NCI-H2081 treated with DMSO at 0.1 percent for 48 hours (cell line): ENCODE results near the gene MICALL2.

Experiments
- DNase-seq: peaks from one replicate; lab custom pipeline; 2025; lab: John Stamatoyannopoulos, UW

MICALL2 gene

DNA sequence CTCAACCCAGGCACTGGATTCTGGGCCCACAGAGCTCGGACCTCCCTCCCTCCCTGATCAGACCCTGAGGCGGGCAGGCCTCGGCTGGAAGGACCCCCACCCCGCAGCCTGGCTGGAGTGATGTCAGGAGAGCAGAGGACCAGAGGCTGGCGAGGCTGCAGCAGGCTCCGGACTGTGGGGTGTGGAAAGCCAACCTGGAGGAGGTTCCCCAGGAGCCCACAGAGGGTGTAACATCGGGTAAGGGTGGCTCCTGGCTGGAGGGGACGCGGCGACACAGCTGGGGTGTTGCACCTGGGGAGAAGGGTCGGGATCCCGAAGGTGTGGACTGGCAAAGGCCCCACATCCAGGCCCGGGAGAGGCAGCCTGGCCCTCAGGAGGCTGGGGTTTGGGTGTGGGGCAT, 8.9 kb upstream of the MICALL2 start:
- no peak for DNase-seq

DNA sequence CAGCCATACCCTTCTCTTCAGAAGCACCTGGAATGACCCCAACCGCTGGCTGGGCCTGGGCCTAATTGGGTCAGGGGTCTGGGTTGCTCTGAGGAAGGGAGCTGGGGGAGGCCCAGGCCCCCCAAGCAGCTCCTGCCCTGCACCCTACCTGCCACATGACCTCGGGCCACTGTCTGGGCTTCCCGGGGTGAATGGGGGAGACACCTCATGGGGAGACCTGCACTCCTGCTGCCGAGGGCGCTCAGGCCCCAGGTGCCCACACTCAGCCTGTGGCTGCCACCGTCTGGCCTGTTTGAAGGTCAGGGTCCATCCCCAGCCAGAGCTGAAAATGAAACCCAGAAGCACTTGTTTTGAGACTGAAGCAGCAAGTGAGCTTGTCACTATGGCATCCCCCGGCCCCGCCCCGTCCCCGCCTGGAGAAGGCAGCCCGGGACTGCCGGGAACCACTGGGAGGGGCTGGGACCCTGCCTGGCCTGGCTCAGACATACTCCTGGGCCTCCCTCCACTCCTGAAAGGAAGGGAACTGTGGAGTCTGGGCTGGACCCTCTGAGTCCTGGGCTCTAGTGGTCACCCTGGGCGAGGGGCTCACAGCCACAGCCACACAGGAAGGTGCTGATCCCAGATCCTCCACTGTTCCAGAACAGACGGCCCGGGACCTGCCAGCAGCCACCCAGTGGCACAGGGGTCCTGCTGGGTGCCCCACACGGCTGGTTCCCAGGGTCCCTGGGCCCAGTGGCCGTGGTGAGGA, 7.4 kb upstream of the MICALL2 start:
- no peak for DNase-seq

GRCh38 chr7:1464694-1465093, 5.4 kb upstream of the MICALL2 start:
- no peak for DNase-seq

DNA sequence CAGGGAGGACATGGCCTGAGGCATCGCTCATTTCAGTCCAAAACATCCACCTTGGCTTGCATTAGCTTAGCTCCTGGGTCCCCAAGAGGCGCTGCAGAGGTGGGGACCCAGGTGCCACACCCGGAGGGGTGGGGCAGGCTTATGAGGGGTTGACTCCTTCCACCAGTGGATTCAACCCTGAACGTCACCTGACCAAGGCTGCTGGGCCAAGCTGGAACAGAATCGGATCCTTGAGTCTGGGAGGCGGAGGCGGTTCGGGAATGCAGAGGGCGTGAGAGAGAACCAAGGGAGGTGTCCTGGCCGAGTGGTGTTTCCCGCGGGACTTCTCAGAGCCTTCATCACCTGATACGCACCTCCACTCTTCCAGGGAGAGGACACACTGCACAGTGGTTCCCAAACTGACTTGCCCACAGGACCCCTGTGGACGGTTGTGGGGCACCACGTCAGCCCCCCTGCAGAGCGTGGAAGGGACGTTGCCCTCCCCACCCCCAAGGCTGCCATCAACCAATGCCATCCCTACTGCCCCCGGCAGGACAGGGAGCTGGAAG, 4.5 kb upstream of the MICALL2 start:
- DNase-seq, result no peak

DNA sequence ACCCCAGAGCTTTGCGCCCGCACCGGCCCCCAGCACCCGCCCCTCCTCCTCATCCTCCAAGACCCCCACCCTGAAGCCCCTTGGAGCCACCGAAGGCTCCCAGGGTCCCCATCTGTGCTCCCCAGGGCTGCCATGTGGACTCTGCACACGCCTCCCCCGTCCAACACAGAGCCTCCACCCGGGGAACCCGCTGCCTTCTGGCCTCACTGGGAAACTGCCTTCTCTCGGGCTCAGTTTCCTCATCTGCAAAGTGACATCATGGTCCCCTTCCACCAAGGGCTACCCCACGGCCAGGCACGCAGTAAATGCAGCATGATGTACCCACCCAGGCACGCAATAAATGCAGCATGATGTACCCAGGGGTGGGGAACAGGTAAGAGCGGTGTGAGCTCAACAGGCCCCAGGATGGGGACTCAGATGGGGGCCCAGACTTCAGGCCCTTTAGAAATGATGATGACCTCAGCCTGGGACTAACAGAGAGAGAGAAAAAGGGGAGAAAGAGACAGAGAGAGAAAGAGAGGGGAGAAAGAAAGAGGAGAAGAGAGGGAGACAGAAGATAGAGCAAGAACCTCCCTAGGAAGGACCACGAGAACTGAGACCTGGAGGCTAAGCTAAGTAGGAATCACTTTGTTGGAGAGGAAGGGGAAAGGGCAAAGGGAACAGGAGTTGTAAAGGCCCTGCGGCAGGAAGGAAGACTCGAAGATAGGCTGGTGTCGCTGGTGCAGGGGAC, 2.5 kb upstream of the MICALL2 start:
- DNase-seq, result no peak

- no peak for DNase-seq
Observed at GRCh38 chr7:1460821-1461645, 1.8 kb upstream of the MICALL2 start.

GRCh38 chr7:1459920-1460820, 900 bp upstream of the MICALL2 start:
- no peak for DNase-seq

DNA sequence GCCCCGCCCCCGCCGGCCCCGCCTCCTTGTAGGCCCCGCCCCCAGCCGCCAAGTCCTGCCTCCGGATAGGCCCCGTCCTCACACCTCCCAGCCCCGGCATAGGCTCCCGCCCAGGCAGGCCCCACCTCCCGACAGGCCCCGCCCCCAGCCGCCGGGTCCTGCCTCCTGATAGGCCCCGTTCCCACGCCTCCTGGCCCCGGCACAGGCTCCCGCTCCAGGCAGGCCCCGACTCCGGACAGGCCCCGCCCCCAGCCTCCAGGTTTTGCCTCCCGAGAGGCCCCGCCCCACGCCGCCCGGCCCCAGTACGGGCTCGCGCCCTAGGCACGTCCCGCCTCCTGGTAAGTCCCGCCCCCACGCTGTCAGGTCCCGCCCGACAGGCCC, 232 bp upstream of the MICALL2 start:
- DNase-seq, result peak; percentile 84

- no peak for DNase-seq
Observed at GRCh38 chr7:1457949-1458682, 1.2 kb downstream of the MICALL2 start.

DNA sequence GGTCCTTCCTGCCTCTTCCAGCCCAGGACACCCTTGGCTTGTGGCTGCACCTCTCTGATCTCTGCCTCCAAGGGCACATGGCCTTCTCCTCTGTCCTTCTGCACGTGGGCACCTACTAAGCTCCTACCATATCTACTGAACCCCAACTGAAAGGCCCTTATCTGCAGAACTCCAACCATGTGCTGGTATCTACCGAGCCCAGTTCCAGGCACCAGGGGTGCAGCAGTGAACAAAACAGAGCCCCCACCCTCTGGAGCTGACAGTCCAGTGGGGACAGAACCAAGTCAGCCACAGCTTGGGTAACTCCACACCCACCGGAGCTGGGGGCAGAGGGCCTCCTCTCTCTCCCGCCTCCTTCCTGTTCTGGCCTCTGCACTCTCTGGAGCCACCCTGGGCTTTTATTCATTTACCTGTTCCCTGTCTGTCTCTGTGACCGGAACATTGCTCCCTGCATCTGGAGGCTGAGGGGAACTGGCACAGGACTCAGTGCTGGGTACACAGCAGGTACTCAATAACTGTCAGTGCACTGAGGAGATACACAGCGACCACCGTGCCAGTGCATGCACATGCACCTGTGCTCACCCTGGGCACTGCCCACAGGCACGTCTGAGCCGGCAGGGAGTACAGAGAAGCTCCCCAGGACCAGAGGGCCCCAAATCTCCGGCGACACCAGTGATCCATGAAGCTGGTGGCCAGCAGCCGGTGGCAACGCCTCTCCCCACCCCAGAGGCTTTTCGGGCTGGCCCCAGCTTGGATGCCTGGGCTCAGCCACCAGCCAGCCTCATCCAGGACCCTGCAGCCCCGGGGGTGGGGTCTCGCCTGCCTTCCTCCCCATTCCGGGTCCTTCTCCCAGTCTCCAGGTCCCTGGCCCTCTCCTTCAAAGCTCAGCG, 2.0 kb downstream of the MICALL2 start:
- no peak for DNase-seq

DNA sequence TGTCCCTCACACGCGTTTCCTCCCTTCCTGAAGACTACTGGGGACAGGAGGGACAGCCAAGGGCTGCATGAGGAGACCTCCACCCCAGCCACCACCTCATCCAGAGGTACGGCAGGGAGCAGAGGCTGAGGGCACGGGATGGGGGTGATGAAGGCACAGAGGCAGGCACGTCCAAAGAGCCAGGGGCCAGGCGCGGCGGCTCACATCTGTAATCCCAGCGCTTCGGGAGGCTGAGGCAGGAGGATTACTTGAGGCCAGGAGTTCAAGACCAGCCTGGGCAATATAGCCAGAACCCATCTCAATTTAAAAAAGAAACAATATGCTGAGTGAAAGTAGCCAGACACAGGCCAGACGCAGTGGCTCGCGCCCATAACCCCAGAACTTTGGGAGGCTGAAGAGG, 3.3 kb downstream of the MICALL2 start:
- DNase-seq, result no peak

GRCh38 chr7:1455241-1455939, 3.9 kb downstream of the MICALL2 start:
- DNase-seq, result no peak

- no peak for DNase-seq
Observed at GRCh38 chr7:1454542-1454941, 4.7 kb downstream of the MICALL2 start.

DNA sequence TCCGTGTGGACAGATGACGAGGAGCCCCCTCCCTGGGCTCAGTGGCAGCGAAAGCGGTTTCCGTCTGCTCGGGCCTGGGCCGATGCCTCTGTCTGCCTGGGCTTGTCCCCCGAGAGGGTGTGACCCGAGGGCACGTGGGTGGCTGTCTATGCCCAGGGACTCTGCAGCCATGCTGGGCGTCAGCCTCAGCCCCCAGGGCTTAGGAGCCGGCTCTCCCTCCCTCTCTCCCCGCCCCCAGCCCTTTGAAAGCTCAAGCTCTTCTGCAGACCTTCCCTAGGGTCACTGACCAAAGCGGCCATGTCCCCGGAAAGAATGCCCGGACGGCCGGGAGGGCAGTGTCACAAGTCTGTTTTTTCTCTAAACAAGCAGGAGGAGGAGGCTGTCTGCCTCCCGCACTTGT, 7.1 kb downstream of the MICALL2 start:
- DNase-seq, result no peak

DNA sequence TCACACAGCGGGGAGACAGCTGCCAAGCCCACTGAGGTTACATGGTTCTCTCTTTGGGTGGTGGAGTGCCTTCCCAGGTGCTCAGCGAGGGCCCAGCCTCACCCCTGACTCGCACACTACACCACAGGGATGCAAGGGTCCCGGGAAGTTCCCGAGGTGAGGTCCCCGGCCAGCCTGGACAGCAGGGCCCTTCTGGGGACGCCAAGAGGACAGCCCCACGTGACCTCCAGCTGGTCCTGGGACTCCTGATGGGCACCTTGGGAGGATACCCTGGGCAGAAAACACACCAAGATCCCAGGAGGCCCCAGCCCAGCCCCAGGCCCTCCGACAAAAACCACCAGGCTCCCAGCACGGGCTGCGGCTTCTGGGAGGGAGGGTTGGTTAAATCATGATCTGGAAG, 8.3 kb downstream of the MICALL2 start:
- no peak for DNase-seq

DNA sequence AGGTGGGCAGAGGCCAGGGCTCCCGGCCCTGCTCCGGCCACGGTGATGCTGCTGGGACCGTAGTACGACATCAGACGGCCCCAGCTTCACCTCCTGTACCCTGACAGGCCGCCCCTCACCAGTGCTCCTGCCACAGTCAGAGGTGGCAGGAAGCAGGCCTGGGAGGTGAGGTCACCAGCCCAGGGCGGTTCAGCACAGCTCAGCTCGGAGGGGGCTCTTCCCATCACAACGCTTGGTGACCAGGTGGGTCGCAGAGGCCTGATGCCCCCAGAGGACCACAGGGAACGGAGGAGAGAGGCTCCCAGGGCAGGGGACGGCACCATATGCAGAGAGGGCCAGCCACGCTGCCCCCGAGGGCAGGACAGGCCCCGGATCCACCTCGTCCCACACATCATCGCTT, 8.8 kb downstream of the MICALL2 start:
- no peak for DNase-seq

DNA sequence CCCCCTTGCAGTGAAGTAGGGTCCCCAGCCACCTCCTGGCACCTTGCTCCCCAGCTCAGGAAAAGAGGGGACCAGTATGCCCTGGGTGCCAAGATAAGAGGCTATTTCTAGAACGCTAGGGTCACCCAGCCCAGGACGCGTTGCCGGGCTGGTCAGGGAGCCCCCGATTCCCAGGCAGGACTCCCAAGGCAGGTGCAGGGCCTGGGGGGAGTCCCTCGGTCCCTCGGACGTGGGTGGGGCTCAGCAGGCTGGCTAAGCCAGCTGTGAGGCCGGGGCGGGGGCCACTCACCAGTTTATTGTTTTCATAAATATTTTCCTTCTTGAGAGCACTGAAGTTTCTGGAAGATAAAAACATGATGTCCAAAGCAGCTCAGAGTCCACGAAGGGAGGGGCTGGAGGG, 9.3 kb downstream of the MICALL2 start:
- DNase-seq, result no peak

DNA sequence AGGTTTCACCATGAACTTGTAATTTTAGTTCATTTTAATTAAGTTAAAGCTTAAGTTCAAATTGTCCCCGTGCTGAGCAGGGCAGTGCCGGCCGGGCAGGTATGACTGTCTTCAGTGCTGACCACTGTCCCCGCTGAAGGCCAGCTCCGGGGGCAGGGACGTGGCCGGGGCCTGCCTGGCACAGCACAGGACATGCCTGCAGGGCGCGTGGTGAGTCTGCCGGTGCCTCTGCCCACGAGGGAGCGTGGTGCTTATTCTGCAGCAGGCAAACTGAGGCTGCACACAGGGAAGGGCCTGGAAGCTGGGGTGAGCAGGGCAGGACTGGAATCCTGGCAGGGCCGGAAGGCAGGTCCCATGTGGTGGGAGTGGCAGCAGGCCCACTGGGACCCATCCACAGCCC, 9.8 kb downstream of the MICALL2 start:
- no peak for DNase-seq

DNA sequence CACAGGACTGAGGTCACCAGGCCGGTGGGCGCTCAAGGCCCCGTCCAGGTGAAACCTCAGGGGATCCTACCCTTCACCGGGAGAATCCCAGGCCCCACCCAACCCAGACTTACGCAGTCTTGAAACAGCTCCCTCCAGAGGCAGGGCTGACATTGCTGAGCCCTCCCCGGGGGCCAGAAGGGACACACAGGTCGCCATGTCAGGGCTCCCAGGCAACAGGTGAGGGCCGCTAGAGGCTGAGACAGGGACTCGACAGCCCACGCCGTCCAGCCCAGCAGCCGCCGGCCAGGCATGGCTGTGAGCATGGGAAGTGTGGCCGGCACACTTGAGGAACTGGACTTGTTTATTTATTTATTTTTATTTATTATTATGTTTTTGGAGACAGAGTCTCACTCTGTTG, 10.3 kb downstream of the MICALL2 start:
- DNase-seq, result no peak
